OCI-LY1 (cell line): ENCODE measurements around the gene NCOR1.

Experiments
- EZH2 ChIP-seq: fragments of 200-600 bp; sonication (generic), shearing (Covaris generic); IDR thresholded peaks from 2 replicates; pipeline ENCODE4 v1.8.0; 2017; ENCODE audit warnings: borderline replicate concordance, mixed run types, mild to moderate bottlenecking, antibody characterized with exemption, low read length, moderate library complexity, mixed read lengths
- TF ChIP-seq, protein P1 (sequence below): fragments of 200-600 bp; sonication (generic), shearing (Covaris generic); IDR thresholded peaks from 2 replicates; pipeline ENCODE4 v1.5.1; 2017; ENCODE audit warnings: mild to moderate bottlenecking, antibody characterized with exemption, low read length, moderate library complexity, mixed read lengths

DNA sequence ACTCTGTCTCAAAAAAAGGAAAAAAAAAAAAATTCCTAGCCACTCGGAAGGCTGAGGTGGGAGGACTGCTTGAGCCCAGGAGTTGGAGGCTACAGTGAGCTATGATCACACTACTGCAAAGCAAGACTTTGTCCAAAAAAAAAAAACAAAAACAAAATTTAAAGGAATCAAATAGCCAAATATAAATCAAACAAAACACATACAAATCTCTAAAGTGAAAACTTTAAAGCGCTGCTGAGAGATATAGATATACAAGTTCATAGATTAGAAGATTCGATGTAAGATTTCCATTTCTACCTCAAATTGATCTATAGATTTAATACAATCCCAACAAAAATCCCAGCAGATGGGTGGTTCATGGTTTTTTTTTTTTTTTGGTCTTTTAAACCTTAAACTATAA lies 132.1 kb downstream of the NCOR1 start:
- TF ChIP-seq, protein P1, sequence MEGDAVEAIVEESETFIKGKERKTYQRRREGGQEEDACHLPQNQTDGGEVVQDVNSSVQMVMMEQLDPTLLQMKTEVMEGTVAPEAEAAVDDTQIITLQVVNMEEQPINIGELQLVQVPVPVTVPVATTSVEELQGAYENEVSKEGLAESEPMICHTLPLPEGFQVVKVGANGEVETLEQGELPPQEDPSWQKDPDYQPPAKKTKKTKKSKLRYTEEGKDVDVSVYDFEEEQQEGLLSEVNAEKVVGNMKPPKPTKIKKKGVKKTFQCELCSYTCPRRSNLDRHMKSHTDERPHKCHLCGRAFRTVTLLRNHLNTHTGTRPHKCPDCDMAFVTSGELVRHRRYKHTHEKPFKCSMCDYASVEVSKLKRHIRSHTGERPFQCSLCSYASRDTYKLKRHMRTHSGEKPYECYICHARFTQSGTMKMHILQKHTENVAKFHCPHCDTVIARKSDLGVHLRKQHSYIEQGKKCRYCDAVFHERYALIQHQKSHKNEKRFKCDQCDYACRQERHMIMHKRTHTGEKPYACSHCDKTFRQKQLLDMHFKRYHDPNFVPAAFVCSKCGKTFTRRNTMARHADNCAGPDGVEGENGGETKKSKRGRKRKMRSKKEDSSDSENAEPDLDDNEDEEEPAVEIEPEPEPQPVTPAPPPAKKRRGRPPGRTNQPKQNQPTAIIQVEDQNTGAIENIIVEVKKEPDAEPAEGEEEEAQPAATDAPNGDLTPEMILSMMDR: no peak
- TF ChIP-seq EZH2: no peak
